Liver (tissue), 9 donors: ENCODE measurements around the gene BLOC1S5. TPM values are rescaled to one million over a fixed set of nuclear protein-coding genes. Genes with fewer than 3 reads are reported as not detected.

Source experiments
- DNase-seq: peaks from one replicate; pipeline ENCODE4 v3.0.0-alpha.2; 2017; ENCODE audit warnings: low spot score
- H3K27ac ChIP-seq, 2 donors: one replicate each; pipeline ENCODE4 v1.7.0; 2013; ENCODE audit warnings: inconsistent platforms in 2 of 2, low read length in 2 of 2, control low read depth in 1 of 2, low read depth in 1 of 2, mild to moderate bottlenecking in 1 of 2
- H3K27me3 ChIP-seq, 4 donors: one replicate each; pipeline versions ENCODE4 v1.6.1 to v1.7.0; 2013; ENCODE audit warnings: low read length in 3 of 4, inconsistent platforms in 1 of 4, mild to moderate bottlenecking in 1 of 4, moderate library complexity in 1 of 4; ENCODE audit not compliant: control insufficient read depth in 4 of 4, insufficient read depth in 4 of 4
- H3K36me3 ChIP-seq, 4 donors: one replicate each; pipeline versions ENCODE4 v1.6.1 to v1.7.0; 2013; ENCODE audit warnings: low read length in 3 of 4, mild to moderate bottlenecking in 3 of 4, low read depth in 1 of 4, moderate library complexity in 1 of 4; ENCODE audit not compliant: control insufficient read depth in 4 of 4, insufficient read depth in 3 of 4
- H3K4me1 ChIP-seq, 4 donors: one replicate each; pipeline versions ENCODE4 v1.6.1 to v1.7.0; 2013; ENCODE audit warnings: low read length in 3 of 4, mild to moderate bottlenecking in 3 of 4, moderate library complexity in 1 of 4; ENCODE audit not compliant: control insufficient read depth in 4 of 4, insufficient read depth in 4 of 4
- H3K4me3 ChIP-seq, 3 donors: one replicate each; pipeline versions ENCODE4 v1.6.1 to v1.7.0; 2013; ENCODE audit warnings: low read length in 3 of 3, control low read depth in 1 of 3, low read depth in 1 of 3, mild to moderate bottlenecking in 1 of 3
- H3K9ac ChIP-seq, 2 donors: one replicate each; pipeline ENCODE4 v1.7.0; 2013; ENCODE audit warnings: low read length in 2 of 2, mild to moderate bottlenecking in 2 of 2, moderate library complexity in 2 of 2, control low read depth in 1 of 2, low read depth in 1 of 2
- H3K9me3 ChIP-seq, 4 donors: one replicate each; pipeline versions ENCODE4 v1.6.1 to v1.7.0; 2013; ENCODE audit warnings: low read length in 3 of 4; ENCODE audit not compliant: control insufficient read depth in 4 of 4
- ATF3 ChIP-seq: IDR thresholded peaks from 2 replicates; pipeline ENCODE4 v1.6.1; 2016; ENCODE audit warnings: antibody characterized with exemption
- EGR1 ChIP-seq, 2 donors: IDR thresholded peaks; 2 replicates each; pipeline ENCODE4 v1.6.1; 2016 to 2018; ENCODE audit warnings: antibody characterized with exemption in 2 of 2, low read depth in 2 of 2
- FOXA1 ChIP-seq: IDR thresholded peaks from 2 replicates; pipeline ENCODE4 v1.6.1; 2016; ENCODE audit warnings: antibody characterized with exemption
- GABPA ChIP-seq, 2 donors: IDR thresholded peaks in 1 of 2; conservative IDR thresholded peaks in 1 of 2; 2 replicates each; pipeline ENCODE4 v1.6.1; 2016; ENCODE audit warnings: antibody characterized with exemption in 2 of 2, mild to moderate bottlenecking in 1 of 2, moderate library complexity in 1 of 2
- HNF4G ChIP-seq: IDR thresholded peaks from 2 replicates; pipeline ENCODE4 v1.6.1; 2016; ENCODE audit warnings: antibody characterized with exemption
- JUND ChIP-seq, 2 donors: IDR thresholded peaks; 2 replicates each; pipeline ENCODE4 v1.6.1; 2016; ENCODE audit warnings: antibody characterized with exemption in 2 of 2
- MAX ChIP-seq: IDR thresholded peaks from 2 replicates; pipeline ENCODE4 v1.6.1; 2016; ENCODE audit warnings: antibody characterized with exemption
- NR2F2 ChIP-seq: IDR thresholded peaks from 2 replicates; pipeline ENCODE4 v1.6.1; 2016; ENCODE audit warnings: antibody characterized with exemption
- RAD21 ChIP-seq, 2 donors: IDR thresholded peaks; 2 replicates each; pipeline ENCODE4 v1.6.1; 2016; ENCODE audit warnings: antibody characterized with exemption in 2 of 2, mild to moderate bottlenecking in 2 of 2
- REST ChIP-seq: IDR thresholded peaks from 2 replicates; pipeline ENCODE4 v1.6.1; 2016; ENCODE audit warnings: antibody characterized with exemption, mild to moderate bottlenecking
- RXRA ChIP-seq, 2 donors: IDR thresholded peaks; 2 replicates each; pipeline ENCODE4 v1.6.1; 2017 to 2018; ENCODE audit warnings: antibody characterized with exemption in 2 of 2, mild to moderate bottlenecking in 1 of 2
- SP1 ChIP-seq: IDR thresholded peaks from 2 replicates; pipeline ENCODE4 v1.6.1; 2018; ENCODE audit warnings: antibody characterized with exemption, mild to moderate bottlenecking
- YY1 ChIP-seq: IDR thresholded peaks from 2 replicates; pipeline ENCODE4 v1.6.1; 2016; ENCODE audit warnings: antibody characterized with exemption, mild to moderate bottlenecking
- WGBS: extraction: QIAGEN DNeasy Blood & Tissue Kit; methylation state at CpG from one replicate; pipeline ENCODE4 v1.1.7; 2013; 5-methylcytosine and 5-hydroxymethylcytosine counted together
- polyA plus RNA-seq, 2 donors: library from polyadenylated mRNA; stranded (reverse) in 1 of 2; unstranded in 1 of 2; fragments of 200-250 nt in 1 of 2; fragments of >200 nt in 1 of 2; fragmentation: Nextera tagmentation in 1 of 2; extraction: Ambion mirVana in 1 of 2; gene quantifications; one replicate each; pipeline versions ENCODE4 v1.2.1 to v1.2.3, GENCODE V29; 2013 to 2015
- total RNA-seq, 2 donors: library from RNA; depleted of rRNA; stranded (reverse); fragments of >200 nt; gene quantifications; one replicate each; pipeline ENCODE4 v1.2.3, GENCODE V29; 2014
- donor health status: healthy.
- donor health status: healthy.
- donor health status: healthy.
- donor health status: healthy.
- donor health status: healthy.

BLOC1S5 gene
- total and polyA plus RNA-seq, 4 donors, result 5.2 to 11.1 (median 7.1) TPM

GRCh38 chr6:8087870-8088754 is 23.9 kb upstream of the BLOC1S5 start:
- Histone ChIP-seq H3K4me1 (peaks cover 6 to 14% (median 12%) of the 10 kb centered on the region in 4 donors), H3K4me3 (no peak overlapping the region), H3K27ac (no peak overlapping the region), H3K9me3 (no peaks in the 10 kb centered on the region), H3K9ac (no peak overlapping the region), H3K27me3 (no peaks in the 10 kb centered on the region), H3K36me3 (peaks cover 3 to 21% (median 10%) of the 10 kb centered on the region in 4 donors)
- TF ChIP-seq YY1 (no peak), GABPA (IDR thresholded peaks at IDR 0.05 in 1 of 2, conservative IDR thresholded peaks at IDR 0.05 in 1 of 2) (no peak), MAX (no peak), NR2F2 (no peak), REST (no peak), RAD21 (IDR thresholded peaks at IDR 0.05) (no peak)
- DNase-seq, result no peak
- WGBS, result 95% methylated on average over 5 of the region's 5 CpGs

GRCh38 chr6:8086755-8087306 is 22.6 kb upstream of the BLOC1S5 start:
- peaks cover 2 to 21% (median 10%) of the 10 kb centered on the region in 4 donors for H3K36me3 ChIP-seq

GRCh38 chr6:8085053-8085511 is 20.9 kb upstream of the BLOC1S5 start:
- peaks cover 13 to 37% (median 17%) of the 10 kb centered on the region in 4 donors for H3K4me1 ChIP-seq
- H3K4me3 ChIP-seq, result no peak overlapping the region
- DNase-seq, result no peak
- peak overlapping the region; percentile 52 to 72 for H3K27ac ChIP-seq
- H3K9me3 ChIP-seq, result no peaks in the 10 kb centered on the region
- no peaks in the 10 kb centered on the region for H3K27me3 ChIP-seq
- H3K36me3 ChIP-seq, result peaks cover 0 to 18% (median 9%) of the 10 kb centered on the region in 4 donors
- 28% methylated on average over 2 of the region's 2 CpGs for WGBS
- no peak overlapping the region for H3K9ac ChIP-seq
- TF ChIP-seq JUND (IDR thresholded peaks at IDR 0.05), result peak; percentile 100
- peak; percentile 99 for TF ChIP-seq ATF3
- peak in 1 of 2 donors; percentile 59 for TF ChIP-seq GABPA (IDR thresholded peaks at IDR 0.05 in 1 of 2, conservative IDR thresholded peaks at IDR 0.05 in 1 of 2)
- TF ChIP-seq FOXA1, result peak; percentile 15
- peak; percentile 44 for TF ChIP-seq HNF4G
- TF ChIP-seq RAD21 (IDR thresholded peaks at IDR 0.05), result peak; percentile 30 to 34
- peak in 1 of 2 donors; percentile 28 for TF ChIP-seq EGR1 (IDR thresholded peaks at IDR 0.05; ENCODE audit: low read depth in 2 of 2)
- TF ChIP-seq REST, result peak; percentile 35

More at GRCh38 chr6:8086755-8087306, 22.6 kb upstream of the BLOC1S5 start:
- TF ChIP-seq RXRA (IDR thresholded peaks at IDR 0.05) (no peak), GABPA (IDR thresholded peaks at IDR 0.05 in 1 of 2, conservative IDR thresholded peaks at IDR 0.05 in 1 of 2) (no peak), ATF3 (no peak), SP1 (no peak), MAX (no peak)
- Histone ChIP-seq H3K27me3 (no peaks in the 10 kb centered on the region), H3K4me3 (no peak overlapping the region), H3K27ac (no peak overlapping the region), H3K9ac (no peak overlapping the region), H3K4me1 (peaks cover 11 to 23% (median 14%) of the 10 kb centered on the region in 4 donors), H3K9me3 (no peaks in the 10 kb centered on the region)
- DNase-seq, result no peak
- 94% methylated on average over 9 of the region's 9 CpGs for WGBS
